Nucleus accumbens (tissue), 56 donors: ENCODE measurements around the gene GAS7.
A peak's percentile ranks its signal among the peaks of the same experiment; 100 is the strongest.

Source experiments
- DNase-seq, 56 donors: peaks; one replicate each; lab custom pipeline; 2025; lab: John Stamatoyannopoulos, UW

The GAS7 gene

GRCh38 chr17:9969301-9969935 lies 229.0 kb downstream of the GAS7 start:
- no peak for DNase-seq

GRCh38 chr17:9968881-9969280 lies 229.5 kb downstream of the GAS7 start:
- DNase-seq, result no peak

GRCh38 chr17:9968008-9968407 lies 230.4 kb downstream of the GAS7 start:
- DNase-seq, result no peak

- DNase-seq, result peak in 45 of 56 donors; percentile 6 to 82 (median 42)
Observed at GRCh38 chr17:9959377-9959981, 238.9 kb downstream of the GAS7 start.

GRCh38 chr17:9958586-9959281 lies 239.7 kb downstream of the GAS7 start:
- peak in 39 of 56 donors; percentile 18 to 85 (median 52) for DNase-seq

GRCh38 chr17:9957244-9957643 lies 241.2 kb downstream of the GAS7 start:
- DNase-seq, result no peak

- DNase-seq, result no peak
Observed at GRCh38 chr17:9956474-9957131, 241.8 kb downstream of the GAS7 start.

- DNase-seq, result no peak
Observed at GRCh38 chr17:9953492-9953891, 244.9 kb downstream of the GAS7 start.

GRCh38 chr17:9951803-9952202 lies 246.6 kb downstream of the GAS7 start:
- no peak for DNase-seq

GRCh38 chr17:9948928-9949327 lies 249.5 kb downstream of the GAS7 start:
- no peak for DNase-seq

GRCh38 chr17:9944704-9945103 lies 253.7 kb downstream of the GAS7 start:
- no peak for DNase-seq

GRCh38 chr17:9943343-9943742 lies 255.1 kb downstream of the GAS7 start:
- no peak for DNase-seq

- no peak for DNase-seq
Observed at GRCh38 chr17:9942885-9943284, 255.5 kb downstream of the GAS7 start.

- DNase-seq, result peak in 1 of 56 donors; percentile 16
Observed at GRCh38 chr17:9941305-9941704, 257.1 kb downstream of the GAS7 start.

GRCh38 chr17:9940841-9941240 lies 257.6 kb downstream of the GAS7 start:
- DNase-seq, result no peak

GRCh38 chr17:9938764-9939163 lies 259.6 kb downstream of the GAS7 start:
- no peak for DNase-seq

- no peak for DNase-seq
Observed at GRCh38 chr17:9937901-9938300, 260.5 kb downstream of the GAS7 start.

GRCh38 chr17:9937241-9937761 lies 261.1 kb downstream of the GAS7 start:
- peak in 33 of 56 donors; percentile 6 to 72 (median 24) for DNase-seq

- DNase-seq, result no peak
Observed at GRCh38 chr17:9936095-9936494, 262.3 kb downstream of the GAS7 start.

GRCh38 chr17:9935408-9935807 lies 263.0 kb downstream of the GAS7 start:
- DNase-seq, result no peak

GRCh38 chr17:9934331-9934730 lies 264.1 kb downstream of the GAS7 start:
- DNase-seq, result no peak
